GM23338 (cell line): ENCODE data around the gene ACO2. TPM values are rescaled to one million over a fixed set of nuclear protein-coding genes. Genes with fewer than 3 reads are reported as not detected.

Experiments used
- ATAC-seq: fragments of 200-7000 bp; cut with Tn5 transposase; 3 replicates; pipeline ENCODE4 v1.9.1; 2020
- DNase-seq: peaks from one replicate; pipeline ENCODE4 v3.0.0-alpha.2; 2015; ENCODE audit warnings: low spot score
- H2AFZ ChIP-seq: fragments of 200-600 bp; sonication (generic); 2 replicates; pipeline ENCODE4 v1.8.0; 2016; ENCODE audit warnings: antibody characterized with exemption, mild to moderate bottlenecking, moderate library complexity
- H3F3A ChIP-seq: fragments of 200-600 bp; sonication (generic); replicated peaks from 2 replicates; pipeline ENCODE4 v1.8.0; 2017; ENCODE audit warnings: antibody characterized with exemption, mixed run types, low read depth
- H3K27ac ChIP-seq: fragments of 200-600 bp; sonication (generic); 2 replicates; pipeline ENCODE4 v1.6.1; 2016; ENCODE audit warnings: low read depth
- H3K27me3 ChIP-seq: fragments of 200-600 bp; sonication (generic); 2 replicates; pipeline ENCODE4 v1.8.0; 2016; ENCODE audit warnings: mild to moderate bottlenecking, mixed run types, moderate library complexity; ENCODE audit not compliant: insufficient read depth
- H3K36me3 ChIP-seq: fragments of 200-600 bp; sonication (generic); 2 replicates; pipeline ENCODE4 v1.8.0; 2016; ENCODE audit warnings: mild to moderate bottlenecking; ENCODE audit not compliant: insufficient read depth
- H3K4me1 ChIP-seq: fragments of 200-600 bp; sonication (generic); 2 replicates; pipeline ENCODE4 v1.8.0; 2016; ENCODE audit warnings: mild to moderate bottlenecking, moderate library complexity; ENCODE audit not compliant: insufficient read depth
- H3K4me2 ChIP-seq: fragments of 200-600 bp; sonication (generic); 2 replicates; pipeline ENCODE4 v1.7.1; 2017; ENCODE audit warnings: mixed run types
- H3K4me3 ChIP-seq: fragments of 200-600 bp; sonication (generic); 2 replicates; pipeline ENCODE4 v1.6.1; 2016; ENCODE audit warnings: mixed run types
- H3K79me2 ChIP-seq: fragments of 200-600 bp; sonication (generic); replicated peaks from 2 replicates; pipeline ENCODE4 v1.8.0; 2017; ENCODE audit warnings: mild to moderate bottlenecking; ENCODE audit not compliant: insufficient read depth
- H3K9me2 ChIP-seq: fragments of 200-600 bp; sonication (generic); 2 replicates; pipeline ENCODE4 v1.8.0; 2017; ENCODE audit not compliant: insufficient read depth
- H4K20me1 ChIP-seq: fragments of 200-600 bp; sonication (generic); replicated peaks from 2 replicates; pipeline ENCODE4 v1.8.0; 2017; ENCODE audit warnings: mild to moderate bottlenecking; ENCODE audit not compliant: insufficient read depth
- H3K27ac Mint-ChIP-seq: 2 replicates; pipeline ENCODE4 v1.8.0; 2020; ENCODE audit warnings: inconsistent platforms, mild to moderate bottlenecking, moderate library complexity, mixed read lengths
- H3K27me3 Mint-ChIP-seq: 3 replicates; pipeline ENCODE4 v1.8.0; 2022; ENCODE audit warnings: low read depth, mild to moderate bottlenecking, moderate library complexity, mixed read lengths, inconsistent platforms; ENCODE audit not compliant: insufficient read depth, poor library complexity
- H3K36me3 Mint-ChIP-seq: 3 replicates; pipeline ENCODE4 v1.8.0; 2021; ENCODE audit warnings: low read depth, mild to moderate bottlenecking, inconsistent platforms, moderate library complexity, mixed read lengths
- H3K4me1 Mint-ChIP-seq: 3 replicates; pipeline ENCODE4 v1.8.0; 2020; ENCODE audit warnings: mild to moderate bottlenecking, inconsistent platforms, mixed read lengths
- H3K4me3 Mint-ChIP-seq: 3 replicates; pipeline ENCODE4 v1.8.0; 2021; ENCODE audit warnings: moderate library complexity, mild to moderate bottlenecking, inconsistent platforms, mixed read lengths
- H3K9me3 Mint-ChIP-seq: 3 replicates; pipeline ENCODE4 v1.8.0; 2020; ENCODE audit warnings: moderate library complexity, mild to moderate bottlenecking, inconsistent platforms, mixed read lengths
- CREB1 ChIP-seq: fragments of 250-450 bp; sonication (Bioruptor Pico); IDR thresholded peaks from 2 replicates; pipeline ENCODE4 v1.5.0; 2020; ENCODE audit warnings: low read depth, mild to moderate bottlenecking, moderate library complexity
- EZH2 ChIP-seq: fragments of 200-600 bp; sonication (generic); IDR thresholded peaks from one replicate; pipeline ENCODE4 v1.8.0; 2017; ENCODE audit warnings: antibody characterized with exemption, mild to moderate bottlenecking, low read depth; ENCODE audit not compliant: unreplicated experiment
- POLR2AphosphoS5 ChIP-seq: IDR thresholded peaks from 2 replicates; pipeline ENCODE4 v1.6.1; 2016; ENCODE audit warnings: antibody characterized with exemption, low read depth
- STAT1 ChIP-seq: IDR thresholded peaks from one replicate; pipeline ENCODE4 v1.6.1; 2016; ENCODE audit warnings: antibody characterized with exemption; ENCODE audit not compliant: unreplicated experiment
- ZNF114 ChIP-seq: fragments of 250-450 bp; sonication (Bioruptor Pico); IDR thresholded peaks from 2 replicates; pipeline ENCODE4 v1.5.0; 2020; ENCODE audit warnings: mild to moderate bottlenecking, moderate library complexity
- ZNF331 ChIP-seq: fragments of 250-450 bp; sonication (Bioruptor Pico); IDR thresholded peaks from 2 replicates; pipeline ENCODE4 v1.5.0; 2020; ENCODE audit warnings: low read depth, mild to moderate bottlenecking, moderate library complexity
- polyA plus RNA-seq: library from polyadenylated mRNA; unstranded; fragments of >200 nt; fragmentation: Nextera tagmentation; extraction: Ambion mirVana; gene quantifications from 2 replicates; pipeline ENCODE4 v1.2.1, GENCODE V29; 2016
- total RNA-seq: library from RNA; depleted of rRNA; stranded (reverse); fragments of >200 nt; shearing (Covaris generic); gene quantifications from 2 replicates; pipeline ENCODE4 v1.2.3, GENCODE V29; 2014
- TF ChIP-seq, protein P1 (sequence below): IDR thresholded peaks from 2 replicates; pipeline ENCODE4 v1.6.1; 2016; ENCODE audit warnings: antibody characterized with exemption
- TF ChIP-seq, protein P2 (sequence below): fragments of 250-450 bp; sonication (Bioruptor Pico); IDR thresholded peaks from 2 replicates; pipeline ENCODE4 v1.5.0; 2020; ENCODE audit warnings: mild to moderate bottlenecking, moderate library complexity
- TF ChIP-seq, protein P3 (sequence below), 2 experiments: fragments of 200-600 bp in 1 of 2; sonication (generic) in 1 of 2; conservative IDR thresholded peaks; 2 replicates each; pipeline versions ENCODE4 v1.5.1 to v1.6.1; 2016 to 2017; ENCODE audit warnings: antibody characterized with exemption in 2 of 2, low read depth in 2 of 2, mild to moderate bottlenecking in 2 of 2, moderate library complexity in 1 of 2

The ACO2 gene
- total and polyA plus RNA-seq, 2 experiments from 2014 or later, result 36.2 to 79.7 TPM

DNA sequence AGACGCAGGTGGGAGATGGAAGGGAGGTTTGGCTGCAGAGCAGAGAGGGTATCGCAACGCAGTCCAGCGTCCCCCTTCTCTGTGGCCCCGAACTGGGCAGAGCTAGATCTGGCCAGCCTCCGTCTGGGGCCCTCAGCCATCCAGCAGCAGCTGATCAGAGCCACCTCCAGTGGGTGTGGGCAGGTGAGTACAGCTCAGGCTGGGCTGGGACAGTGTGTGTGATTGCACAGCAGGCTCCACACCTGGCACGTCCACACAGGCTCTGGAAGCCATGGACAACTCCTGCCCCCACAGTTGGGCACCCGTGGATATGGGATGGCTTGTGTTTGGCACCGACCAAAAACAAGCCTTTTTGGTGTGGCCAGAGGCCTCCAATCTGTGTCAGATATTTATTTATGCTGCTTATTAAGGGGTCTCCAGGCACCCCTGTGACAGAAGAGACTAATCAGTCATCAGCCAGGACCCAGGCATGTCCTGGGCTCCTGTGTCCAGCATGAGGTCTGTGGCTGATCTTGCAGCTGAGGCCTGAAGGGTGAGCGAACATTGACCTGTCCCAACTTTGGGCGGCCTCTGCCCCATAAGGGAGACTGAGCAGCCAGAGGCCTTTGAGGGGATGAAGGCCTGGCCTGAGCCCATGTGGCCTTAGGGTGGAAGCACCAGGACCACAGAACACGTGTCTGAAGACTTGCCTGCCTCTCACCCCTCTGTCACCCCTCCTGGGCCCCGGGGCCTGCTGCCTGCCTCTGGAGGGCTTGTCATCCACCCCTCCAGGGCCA is 56.7 kb downstream of the ACO2 start:
- ATAC-seq (no peak), DNase-seq (no peak)
- Histone ChIP-seq H2AFZ (no peak overlapping the region), H3K9me2 (no peaks in the 10 kb centered on the region), H3K4me2 (no peak overlapping the region), H3K27ac (peak overlapping the region; percentile 74; the same call in 1 of the 2 replicates), H3K4me3 (no peak overlapping the region), H3K79me2 (no peaks in the 10 kb centered on the region), H3K4me1 (no peaks in the 10 kb centered on the region), H3K27me3 (no peaks in the 10 kb centered on the region), H3K36me3 (peaks cover 12% of the 10 kb centered on the region; the same call in 1 of the 2 replicates), H4K20me1 (peaks cover 8% of the 10 kb centered on the region), H3F3A (peaks cover 30% of the 10 kb centered on the region)
- no peak overlapping the region for H3K4me3 Mint-ChIP-seq
- peaks cover 57% of the 10 kb centered on the region for H3K36me3 Mint-ChIP-seq
- H3K9me3 Mint-ChIP-seq, result no peaks in the 10 kb centered on the region
- TF ChIP-seq, protein P1, sequence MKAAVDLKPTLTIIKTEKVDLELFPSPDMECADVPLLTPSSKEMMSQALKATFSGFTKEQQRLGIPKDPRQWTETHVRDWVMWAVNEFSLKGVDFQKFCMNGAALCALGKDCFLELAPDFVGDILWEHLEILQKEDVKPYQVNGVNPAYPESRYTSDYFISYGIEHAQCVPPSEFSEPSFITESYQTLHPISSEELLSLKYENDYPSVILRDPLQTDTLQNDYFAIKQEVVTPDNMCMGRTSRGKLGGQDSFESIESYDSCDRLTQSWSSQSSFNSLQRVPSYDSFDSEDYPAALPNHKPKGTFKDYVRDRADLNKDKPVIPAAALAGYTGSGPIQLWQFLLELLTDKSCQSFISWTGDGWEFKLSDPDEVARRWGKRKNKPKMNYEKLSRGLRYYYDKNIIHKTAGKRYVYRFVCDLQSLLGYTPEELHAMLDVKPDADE, result no peak
- TF ChIP-seq, protein P2, sequence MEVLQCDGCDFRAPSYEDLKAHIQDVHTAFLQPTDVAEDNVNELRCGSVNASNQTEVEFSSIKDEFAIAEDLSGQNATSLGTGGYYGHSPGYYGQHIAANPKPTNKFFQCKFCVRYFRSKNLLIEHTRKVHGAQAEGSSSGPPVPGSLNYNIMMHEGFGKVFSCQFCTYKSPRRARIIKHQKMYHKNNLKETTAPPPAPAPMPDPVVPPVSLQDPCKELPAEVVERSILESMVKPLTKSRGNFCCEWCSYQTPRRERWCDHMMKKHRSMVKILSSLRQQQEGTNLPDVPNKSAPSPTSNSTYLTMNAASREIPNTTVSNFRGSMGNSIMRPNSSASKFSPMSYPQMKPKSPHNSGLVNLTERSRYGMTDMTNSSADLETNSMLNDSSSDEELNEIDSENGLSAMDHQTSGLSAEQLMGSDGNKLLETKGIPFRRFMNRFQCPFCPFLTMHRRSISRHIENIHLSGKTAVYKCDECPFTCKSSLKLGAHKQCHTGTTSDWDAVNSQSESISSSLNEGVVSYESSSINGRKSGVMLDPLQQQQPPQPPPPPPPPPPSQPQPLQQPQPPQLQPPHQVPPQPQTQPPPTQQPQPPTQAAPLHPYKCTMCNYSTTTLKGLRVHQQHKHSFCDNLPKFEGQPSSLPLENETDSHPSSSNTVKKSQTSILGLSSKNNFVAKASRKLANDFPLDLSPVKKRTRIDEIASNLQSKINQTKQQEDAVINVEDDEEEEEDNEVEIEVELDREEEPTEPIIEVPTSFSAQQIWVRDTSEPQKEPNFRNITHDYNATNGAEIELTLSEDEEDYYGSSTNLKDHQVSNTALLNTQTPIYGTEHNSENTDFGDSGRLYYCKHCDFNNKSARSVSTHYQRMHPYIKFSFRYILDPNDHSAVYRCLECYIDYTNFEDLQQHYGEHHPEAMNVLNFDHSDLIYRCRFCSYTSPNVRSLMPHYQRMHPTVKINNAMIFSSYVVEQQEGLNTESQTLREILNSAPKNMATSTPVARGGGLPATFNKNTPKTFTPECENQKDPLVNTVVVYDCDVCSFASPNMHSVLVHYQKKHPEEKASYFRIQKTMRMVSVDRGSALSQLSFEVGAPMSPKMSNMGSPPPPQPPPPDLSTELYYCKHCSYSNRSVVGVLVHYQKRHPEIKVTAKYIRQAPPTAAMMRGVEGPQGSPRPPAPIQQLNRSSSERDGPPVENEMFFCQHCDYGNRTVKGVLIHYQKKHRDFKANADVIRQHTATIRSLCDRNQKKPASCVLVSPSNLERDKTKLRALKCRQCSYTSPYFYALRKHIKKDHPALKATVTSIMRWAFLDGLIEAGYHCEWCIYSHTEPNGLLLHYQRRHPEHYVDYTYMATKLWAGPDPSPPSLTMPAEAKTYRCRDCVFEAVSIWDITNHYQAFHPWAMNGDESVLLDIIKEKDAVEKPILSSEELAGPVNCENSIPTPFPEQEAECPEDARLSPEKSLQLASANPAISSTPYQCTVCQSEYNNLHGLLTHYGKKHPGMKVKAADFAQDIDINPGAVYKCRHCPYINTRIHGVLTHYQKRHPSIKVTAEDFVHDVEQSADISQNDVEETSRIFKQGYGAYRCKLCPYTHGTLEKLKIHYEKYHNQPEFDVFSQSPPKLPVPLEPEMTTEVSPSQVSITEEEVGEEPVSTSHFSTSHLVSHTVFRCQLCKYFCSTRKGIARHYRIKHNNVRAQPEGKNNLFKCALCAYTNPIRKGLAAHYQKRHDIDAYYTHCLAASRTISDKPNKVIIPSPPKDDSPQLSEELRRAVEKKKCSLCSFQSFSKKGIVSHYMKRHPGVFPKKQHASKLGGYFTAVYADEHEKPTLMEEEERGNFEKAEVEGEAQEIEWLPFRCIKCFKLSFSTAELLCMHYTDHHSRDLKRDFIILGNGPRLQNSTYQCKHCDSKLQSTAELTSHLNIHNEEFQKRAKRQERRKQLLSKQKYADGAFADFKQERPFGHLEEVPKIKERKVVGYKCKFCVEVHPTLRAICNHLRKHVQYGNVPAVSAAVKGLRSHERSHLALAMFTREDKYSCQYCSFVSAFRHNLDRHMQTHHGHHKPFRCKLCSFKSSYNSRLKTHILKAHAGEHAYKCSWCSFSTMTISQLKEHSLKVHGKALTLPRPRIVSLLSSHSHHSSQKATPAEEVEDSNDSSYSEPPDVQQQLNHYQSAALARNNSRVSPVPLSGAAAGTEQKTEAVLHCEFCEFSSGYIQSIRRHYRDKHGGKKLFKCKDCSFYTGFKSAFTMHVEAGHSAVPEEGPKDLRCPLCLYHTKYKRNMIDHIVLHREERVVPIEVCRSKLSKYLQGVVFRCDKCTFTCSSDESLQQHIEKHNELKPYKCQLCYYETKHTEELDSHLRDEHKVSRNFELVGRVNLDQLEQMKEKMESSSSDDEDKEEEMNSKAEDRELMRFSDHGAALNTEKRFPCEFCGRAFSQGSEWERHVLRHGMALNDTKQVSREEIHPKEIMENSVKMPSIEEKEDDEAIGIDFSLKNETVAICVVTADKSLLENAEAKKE (CRISPR knock-in tag), result no peak
- no peak for TF ChIP-seq STAT1
- TF ChIP-seq, protein P3, sequence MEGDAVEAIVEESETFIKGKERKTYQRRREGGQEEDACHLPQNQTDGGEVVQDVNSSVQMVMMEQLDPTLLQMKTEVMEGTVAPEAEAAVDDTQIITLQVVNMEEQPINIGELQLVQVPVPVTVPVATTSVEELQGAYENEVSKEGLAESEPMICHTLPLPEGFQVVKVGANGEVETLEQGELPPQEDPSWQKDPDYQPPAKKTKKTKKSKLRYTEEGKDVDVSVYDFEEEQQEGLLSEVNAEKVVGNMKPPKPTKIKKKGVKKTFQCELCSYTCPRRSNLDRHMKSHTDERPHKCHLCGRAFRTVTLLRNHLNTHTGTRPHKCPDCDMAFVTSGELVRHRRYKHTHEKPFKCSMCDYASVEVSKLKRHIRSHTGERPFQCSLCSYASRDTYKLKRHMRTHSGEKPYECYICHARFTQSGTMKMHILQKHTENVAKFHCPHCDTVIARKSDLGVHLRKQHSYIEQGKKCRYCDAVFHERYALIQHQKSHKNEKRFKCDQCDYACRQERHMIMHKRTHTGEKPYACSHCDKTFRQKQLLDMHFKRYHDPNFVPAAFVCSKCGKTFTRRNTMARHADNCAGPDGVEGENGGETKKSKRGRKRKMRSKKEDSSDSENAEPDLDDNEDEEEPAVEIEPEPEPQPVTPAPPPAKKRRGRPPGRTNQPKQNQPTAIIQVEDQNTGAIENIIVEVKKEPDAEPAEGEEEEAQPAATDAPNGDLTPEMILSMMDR (conservative IDR thresholded peaks at IDR 0.05; ENCODE audit: low read depth in 2 of 2), result no peak
- TF ChIP-seq POLR2AphosphoS5, result no peak; the same call in 1 of the 2 replicates
- no peak for TF ChIP-seq EZH2
- TF ChIP-seq CREB1 (CRISPR knock-in tag), result no peak
- TF ChIP-seq ZNF114 (CRISPR knock-in tag), result no peak
- TF ChIP-seq ZNF331 (CRISPR knock-in tag), result no peak
- peaks cover 46% of the 10 kb centered on the region for H3K27me3 Mint-ChIP-seq
- no peaks in the 10 kb centered on the region; the same call in 2 of the 3 replicates for H3K4me1 Mint-ChIP-seq
- no peak overlapping the region for H3K27ac Mint-ChIP-seq
